Glutamatergic neuron (in vitro differentiated cells): Measurements from ENCODE around the gene COL24A1. TPM values are rescaled to one million over a fixed set of nuclear protein-coding genes. Genes with fewer than 3 reads are reported as not detected.

Experiments used
- DNase-seq: peaks from one replicate; pipeline ENCODE4 v3.0.0; 2022
- H3K27ac Mint-ChIP-seq: one replicate; pipeline ENCODE4 v1.8.0; 2020; ENCODE audit warnings: mild to moderate bottlenecking, mixed read lengths, inconsistent platforms; ENCODE audit not compliant: unreplicated experiment
- H3K27me3 Mint-ChIP-seq: one replicate; pipeline ENCODE4 v1.8.0; 2020; ENCODE audit warnings: mild to moderate bottlenecking, moderate library complexity, mixed read lengths, inconsistent platforms; ENCODE audit not compliant: unreplicated experiment
- H3K36me3 Mint-ChIP-seq: one replicate; pipeline ENCODE4 v1.8.0; 2020; ENCODE audit warnings: mild to moderate bottlenecking, mixed read lengths, inconsistent platforms; ENCODE audit not compliant: unreplicated experiment
- H3K4me1 Mint-ChIP-seq: one replicate; pipeline ENCODE4 v1.8.0; 2020; ENCODE audit warnings: mild to moderate bottlenecking, low read depth, mixed read lengths, inconsistent platforms; ENCODE audit not compliant: unreplicated experiment
- H3K4me3 Mint-ChIP-seq: one replicate; pipeline ENCODE4 v1.8.0; 2020; ENCODE audit warnings: mild to moderate bottlenecking, mixed read lengths, inconsistent platforms; ENCODE audit not compliant: unreplicated experiment
- H3K9me3 Mint-ChIP-seq: one replicate; pipeline ENCODE4 v1.8.0; 2020; ENCODE audit warnings: mild to moderate bottlenecking, moderate library complexity, mixed read lengths, inconsistent platforms; ENCODE audit not compliant: unreplicated experiment
- CTCF ChIP-seq: fragments of 200-600 bp; sonication (generic); IDR thresholded peaks from one replicate; pipeline ENCODE4 v1.5.0; 2021; ENCODE audit not compliant: partially characterized antibody, unreplicated experiment
- total RNA-seq: library from RNA; stranded (reverse); fragmentation: NEBNext Ultra II Directional; extraction: Animal tissue kit (Norgen Biotek cat#: 25700); gene quantifications from one replicate; pipeline ENCODE4 v1.2.1, GENCODE V29; 2021; ENCODE audit not compliant: unreplicated experiment

Gene COL24A1
- total RNA-seq, 1 donor from 2014 or later = 0.15 TPM

DNA sequence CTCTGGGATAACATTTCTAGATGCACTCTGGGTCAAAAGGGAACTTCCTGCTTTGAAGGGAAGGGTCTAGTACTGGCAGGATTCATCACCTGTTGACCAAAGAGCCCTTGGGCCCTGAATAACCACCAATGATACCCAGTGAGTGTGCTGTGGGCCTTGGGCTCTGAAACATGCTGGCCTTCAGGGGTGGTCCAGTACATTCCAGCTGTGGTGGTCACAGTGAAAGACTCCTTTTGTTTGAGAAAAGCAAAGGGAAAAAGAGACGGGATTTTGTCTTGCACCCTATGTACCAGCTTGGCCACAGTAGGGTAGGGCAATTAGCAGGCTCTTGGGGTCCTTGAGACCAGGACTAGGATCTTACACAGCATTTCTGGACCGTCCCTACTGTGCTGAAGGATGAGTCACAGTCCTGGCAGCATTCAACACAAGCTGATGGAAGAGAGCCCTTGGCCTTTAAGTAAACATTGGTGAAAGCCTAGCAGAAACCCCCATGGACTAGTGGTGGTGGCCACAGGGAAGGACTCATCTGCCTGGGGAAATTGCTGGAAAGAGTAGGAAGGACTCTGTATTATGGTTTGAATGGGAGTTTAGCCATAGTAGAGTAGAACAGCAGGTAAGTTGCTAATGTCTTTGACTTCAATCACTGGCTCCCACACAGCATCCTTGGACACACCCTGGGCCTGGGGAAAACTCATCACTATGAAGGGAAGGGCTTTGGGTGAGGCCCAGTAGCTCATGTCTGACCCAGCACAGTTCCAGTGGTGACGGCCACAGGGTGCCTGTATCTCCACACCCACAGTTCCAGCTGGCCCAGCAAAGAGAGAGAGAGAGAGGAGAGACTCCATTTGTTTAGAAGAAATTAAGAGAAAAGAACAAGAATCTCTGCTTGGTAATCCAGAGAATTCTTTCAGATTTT is 87.5 kb downstream of the COL24A1 start:
- Mint-ChIP-seq H3K36me3 (no peaks in the 10 kb centered on the region), H3K9me3 (peaks cover 3% of the 10 kb centered on the region), H3K4me1 (no peaks in the 10 kb centered on the region), H3K4me3 (no peak overlapping the region), H3K27ac (no peak overlapping the region), H3K27me3 (peaks cover 2% of the 10 kb centered on the region)
- DNase-seq = no peak
- TF ChIP-seq CTCF = no peak

DNA sequence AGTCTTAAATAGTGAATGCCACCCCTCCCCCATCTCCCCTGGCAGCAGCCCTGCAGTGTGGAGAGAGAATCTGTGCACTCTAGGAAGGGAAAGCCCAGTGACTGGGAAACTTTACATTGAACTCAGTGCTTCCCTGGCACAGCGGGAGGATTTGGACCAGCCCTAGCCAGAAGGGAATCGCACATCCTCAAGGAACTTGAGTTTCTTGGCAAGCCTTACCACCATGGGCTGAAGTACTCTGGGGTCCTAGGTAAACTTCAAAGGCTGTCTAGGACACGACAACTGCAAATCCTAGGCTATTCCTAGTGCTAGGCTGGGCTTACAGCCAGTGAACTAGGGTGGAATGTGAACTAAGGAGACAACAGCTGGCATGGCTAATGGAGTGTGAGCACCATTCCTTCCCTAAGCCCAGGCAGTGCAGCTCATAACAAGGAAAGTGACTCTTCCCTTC is 88.3 kb downstream of the COL24A1 start:
- Mint-ChIP-seq H3K27ac (no peak overlapping the region), H3K9me3 (peaks cover 1% of the 10 kb centered on the region), H3K4me3 (no peak overlapping the region), H3K4me1 (no peaks in the 10 kb centered on the region), H3K27me3 (peaks cover 2% of the 10 kb centered on the region), H3K36me3 (no peaks in the 10 kb centered on the region)
- DNase-seq = no peak
- no peak for TF ChIP-seq CTCF

DNA sequence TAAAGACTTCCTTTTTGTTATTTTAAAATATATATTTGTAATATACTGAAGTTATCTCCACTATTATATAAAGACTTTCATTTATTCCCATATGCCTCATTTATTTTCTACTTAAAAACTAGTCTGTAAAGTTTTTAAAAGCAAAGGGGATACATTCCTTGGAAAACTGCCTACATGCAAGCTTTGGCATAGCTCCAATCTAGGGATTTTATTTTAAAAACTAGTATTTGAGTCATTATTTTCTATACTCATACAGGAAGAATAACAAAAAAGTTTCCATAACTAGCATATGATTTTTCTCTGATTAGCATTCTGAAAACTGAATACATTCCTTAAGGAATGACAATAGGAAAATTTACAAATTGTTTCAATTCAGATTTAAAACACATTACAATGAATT is 88.9 kb downstream of the COL24A1 start:
- Mint-ChIP-seq H3K27ac (no peak overlapping the region), H3K4me1 (no peaks in the 10 kb centered on the region), H3K27me3 (peaks cover 2% of the 10 kb centered on the region), H3K9me3 (peaks cover 1% of the 10 kb centered on the region), H3K4me3 (no peak overlapping the region), H3K36me3 (no peaks in the 10 kb centered on the region)
- TF ChIP-seq CTCF = no peak
- DNase-seq = no peak

GRCh38 chr1:86064899-86065298 is 91.7 kb downstream of the COL24A1 start:
- peaks cover 4% of the 10 kb centered on the region for H3K4me1 Mint-ChIP-seq
- no peak overlapping the region for H3K27ac Mint-ChIP-seq
- no peak for TF ChIP-seq CTCF
- no peak overlapping the region for H3K4me3 Mint-ChIP-seq
- DNase-seq = no peak
- H3K9me3 Mint-ChIP-seq = peaks cover 1% of the 10 kb centered on the region
- H3K27me3 Mint-ChIP-seq = peaks cover 2% of the 10 kb centered on the region
- H3K36me3 Mint-ChIP-seq = no peaks in the 10 kb centered on the region

DNA sequence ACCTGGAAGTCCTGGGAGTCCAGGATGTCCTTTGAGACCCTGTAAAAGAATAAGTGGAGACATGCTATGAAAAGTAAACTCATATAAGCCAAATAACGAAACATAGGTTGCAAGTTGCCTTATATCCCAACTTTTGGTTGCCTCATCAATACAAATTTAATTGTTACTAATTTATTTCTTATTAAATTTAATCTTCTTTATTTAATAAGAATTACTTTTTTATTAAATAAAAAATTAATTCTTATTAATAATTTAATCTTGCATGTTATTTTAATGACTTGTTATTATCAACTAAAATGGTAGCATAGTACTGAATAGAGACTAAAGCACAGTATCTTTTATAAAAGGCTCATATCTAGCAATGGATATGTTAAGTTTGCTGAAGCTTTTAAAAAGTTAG is 92.9 kb downstream of the COL24A1 start:
- Mint-ChIP-seq H3K4me3 (no peak overlapping the region), H3K27me3 (peaks cover 2% of the 10 kb centered on the region), H3K4me1 (peaks cover 4% of the 10 kb centered on the region), H3K9me3 (peaks cover 1% of the 10 kb centered on the region), H3K36me3 (no peaks in the 10 kb centered on the region), H3K27ac (no peak overlapping the region)
- DNase-seq = no peak
- TF ChIP-seq CTCF = no peak
